IPS-18c (cell line): ENCODE results near the gene SEPTIN12.
"Not testable (repeated sequence)": the region's sequence is repeated elsewhere in the genome, so short reads cannot be mapped to it uniquely, and the experiment has no call there.

ENCODE experiments used
- H3K4me3 ChIP-seq: 2 replicates; pipeline ENCODE4 v1.7.0; 2013; ENCODE audit warnings: low read depth, mild to moderate bottlenecking, low read length, moderate library complexity; ENCODE audit not compliant: insufficient read depth
- H3K9me3 ChIP-seq: one replicate; pipeline ENCODE4 v1.6.1; 2013; ENCODE audit warnings: mild to moderate bottlenecking, low read length, moderate library complexity; ENCODE audit not compliant: control insufficient read depth, insufficient read depth

Gene SEPTIN12

GRCh38 chr16:4747906-4748681 lies 40.1 kb downstream of the SEPTIN12 start:
- H3K4me3 ChIP-seq: no peak overlapping the region
- no peaks in the 10 kb centered on the region for H3K9me3 ChIP-seq

- H3K4me3 ChIP-seq: no peak overlapping the region
- no peaks in the 10 kb centered on the region for H3K9me3 ChIP-seq
These were observed 41.1 kb downstream of the SEPTIN12 start for GRCh38 chr16:4746991-4747574.

- H3K9me3 ChIP-seq: no peaks in the 10 kb centered on the region
- H3K4me3 ChIP-seq: no peak overlapping the region
These were observed 41.9 kb downstream of the SEPTIN12 start for GRCh38 chr16:4746215-4746614.

GRCh38 chr16:4745274-4745569 lies 42.9 kb downstream of the SEPTIN12 start:
- Histone ChIP-seq H3K9me3 (no peaks in the 10 kb centered on the region), H3K4me3 (no peak overlapping the region)

- Histone ChIP-seq H3K9me3 (no peaks in the 10 kb centered on the region), H3K4me3 (no peak overlapping the region; the same call in 1 of the 2 replicates)
These were observed 43.4 kb downstream of the SEPTIN12 start for GRCh38 chr16:4744555-4745273.

- Histone ChIP-seq H3K4me3 (no peak overlapping the region), H3K9me3 (no peaks in the 10 kb centered on the region)
These were observed 44.8 kb downstream of the SEPTIN12 start for GRCh38 chr16:4743226-4743878.

- not testable (repeated sequence) for H3K9me3 ChIP-seq, H3K4me3 ChIP-seq
These were observed 49.8 kb downstream of the SEPTIN12 start for GRCh38 chr16:4738370-4738769.

GRCh38 chr16:4737545-4737944 lies 50.6 kb downstream of the SEPTIN12 start:
- Histone ChIP-seq H3K4me3 (no peak overlapping the region), H3K9me3 (no peaks in the 10 kb centered on the region)

- no peaks in the 10 kb centered on the region for H3K9me3 ChIP-seq
- no peak overlapping the region for H3K4me3 ChIP-seq
These were observed 51.6 kb downstream of the SEPTIN12 start for GRCh38 chr16:4736546-4736945.

- Histone ChIP-seq H3K9me3 (no peaks in the 10 kb centered on the region), H3K4me3 (peak overlapping the region; percentile 98)
These were observed 53.2 kb downstream of the SEPTIN12 start for GRCh38 chr16:4734730-4735535.

- Histone ChIP-seq H3K9me3 (no peaks in the 10 kb centered on the region), H3K4me3 (peak within 1 kb of the TSS; percentile 98)
These were observed 53.9 kb downstream of the SEPTIN12 start, which contains the start of the genes ANKS3 and DNAAF8 for GRCh38 chr16:4734063-4734729. ANKS3 (minus strand) TSS chr16:4734271; CDS start chr16:4730149, 4,122 bp downstream. DNAAF8 (plus strand) TSS chr16:4734537; CDS start chr16:4736515, 1,978 bp downstream.

GRCh38 chr16:4733747-4734062 lies 54.4 kb downstream of the SEPTIN12 start:
- H3K4me3 ChIP-seq: peak overlapping the region; percentile 98
- H3K9me3 ChIP-seq: no peaks in the 10 kb centered on the region

- H3K9me3 ChIP-seq: no peaks in the 10 kb centered on the region
- H3K4me3 ChIP-seq: peak overlapping the region; percentile 98
These were observed 54.9 kb downstream of the SEPTIN12 start for GRCh38 chr16:4733211-4733742.

GRCh38 chr16:4729876-4730275 lies 58.3 kb downstream of the SEPTIN12 start:
- Histone ChIP-seq H3K9me3 (no peaks in the 10 kb centered on the region), H3K4me3 (no peak overlapping the region)

- no peaks in the 10 kb centered on the region for H3K9me3 ChIP-seq
- H3K4me3 ChIP-seq: no peak overlapping the region
These were observed 59.5 kb downstream of the SEPTIN12 start for GRCh38 chr16:4728676-4729075.
